HG02970 (cell line): ENCODE data around the gene CAPN9.

Experiments
- ATAC-seq: cut with Tn5 transposase; IDR thresholded peaks from one replicate; pipeline ENCODE4 v1.9.1; 2021; ENCODE audit warnings: mild to moderate bottlenecking, moderate library complexity, moderate number of reproducible peaks; ENCODE audit not compliant: unreplicated experiment, low FRiP score

CAPN9 gene

GRCh38 chr1:230792691-230793462 is 45.7 kb downstream of the CAPN9 start:
- no peak for ATAC-seq

GRCh38 chr1:230793463-230793745 is 46.2 kb downstream of the CAPN9 start:
- no peak for ATAC-seq

- ATAC-seq: no peak
These were observed 47.2 kb downstream of the CAPN9 start for GRCh38 chr1:230794431-230794830.

- ATAC-seq: no peak
These were observed 47.9 kb downstream of the CAPN9 start for GRCh38 chr1:230794871-230795605.

- ATAC-seq: no peak
These were observed 49.4 kb downstream of the CAPN9 start for GRCh38 chr1:230796626-230797025.

GRCh38 chr1:230797376-230797920 is 50.3 kb downstream of the CAPN9 start:
- ATAC-seq: no peak

- no peak for ATAC-seq
These were observed 50.8 kb downstream of the CAPN9 start for GRCh38 chr1:230797942-230798365.

GRCh38 chr1:230798491-230798890 is 51.3 kb downstream of the CAPN9 start:
- no peak for ATAC-seq

- no peak for ATAC-seq
These were observed 54.0 kb downstream of the CAPN9 start for GRCh38 chr1:230800891-230801840.

- ATAC-seq: no peak
These were observed 57.2 kb downstream of the CAPN9 start for GRCh38 chr1:230804396-230804795.

- ATAC-seq: no peak
These were observed 59.4 kb downstream of the CAPN9 start for GRCh38 chr1:230806552-230806951.

- ATAC-seq: no peak
These were observed 59.8 kb downstream of the CAPN9 start for GRCh38 chr1:230807029-230807428.

- no peak for ATAC-seq
These were observed 60.5 kb downstream of the CAPN9 start for GRCh38 chr1:230807561-230808280.

GRCh38 chr1:230808281-230808872 is 61.2 kb downstream of the CAPN9 start:
- no peak for ATAC-seq

GRCh38 chr1:230809256-230809990 is 62.2 kb downstream of the CAPN9 start:
- no peak for ATAC-seq

- no peak for ATAC-seq
These were observed 65.4 kb downstream of the CAPN9 start for GRCh38 chr1:230812568-230812967.

- ATAC-seq: no peak
These were observed 67.9 kb downstream of the CAPN9 start for GRCh38 chr1:230814949-230815692.

GRCh38 chr1:230816018-230816417 is 68.8 kb downstream of the CAPN9 start:
- no peak for ATAC-seq
